ENCODE results near the gene KRTAP4-12.
"Not testable (repeated sequence)": the region's sequence is repeated elsewhere in the genome, so short reads cannot be mapped to it uniquely, and the experiment has no call there.

KRTAP4-12 gene

GRCh38 chr17:41126412-41126811, 2.4 kb upstream of the KRTAP4-12 start:
- no peak for DNase-seq (ENCODE audit: low read depth, low spot score)

- no peak for DNase-seq (ENCODE audit: low read depth, low spot score)
These were observed 1.1 kb upstream of the KRTAP4-12 start for GRCh38 chr17:41125064-41125463.

- DNase-seq (ENCODE audit: low read depth, low spot score), result not testable (repeated sequence)
These were observed 541 bp downstream of the KRTAP4-12 start for GRCh38 chr17:41123292-41123990.

GRCh38 chr17:41121742-41122141, 2.2 kb downstream of the KRTAP4-12 start:
- no peak for DNase-seq (ENCODE audit: low read depth, low spot score)

- DNase-seq (ENCODE audit: low read depth, low spot score), result not testable (repeated sequence)
These were observed 4.0 kb downstream of the KRTAP4-12 start for GRCh38 chr17:41119696-41120690.

- DNase-seq (ENCODE audit: low read depth, low spot score), result no peak
These were observed 5.3 kb downstream of the KRTAP4-12 start for GRCh38 chr17:41118721-41119120.

- DNase-seq (ENCODE audit: low read depth, low spot score), result not testable (repeated sequence)
These were observed 6.1 kb downstream of the KRTAP4-12 start, which contains the start of gene KRTAP4-11 for GRCh38 chr17:41117846-41118386. KRTAP4-11 (minus strand) TSS chr17:41118373; CDS start chr17:41118315, 58 bp downstream.

- DNase-seq (ENCODE audit: low read depth, low spot score), result no peak
These were observed 7.7 kb downstream of the KRTAP4-12 start for GRCh38 chr17:41116297-41116696.

- DNase-seq (ENCODE audit: low read depth, low spot score), result no peak
These were observed 12.7 kb downstream of the KRTAP4-12 start for GRCh38 chr17:41111151-41111885.

GRCh38 chr17:41108728-41109386, 15.1 kb downstream of the KRTAP4-12 start:
- DNase-seq (ENCODE audit: low read depth, low spot score), result not testable (repeated sequence)

GRCh38 chr17:41107941-41108450, 16.0 kb downstream of the KRTAP4-12 start:
- no peak for DNase-seq (ENCODE audit: low read depth, low spot score)

- DNase-seq (ENCODE audit: low read depth, low spot score), result not testable (repeated sequence)
These were observed 18.6 kb downstream of the KRTAP4-12 start, which contains the start of gene KRTAP4-9 for GRCh38 chr17:41105347-41105746. KRTAP4-9 (plus strand) TSS chr17:41105389; CDS start chr17:41105389, 0 bp downstream.

GRCh38 chr17:41104386-41105038, 19.5 kb downstream of the KRTAP4-12 start:
- DNase-seq (ENCODE audit: low read depth, low spot score), result not testable (repeated sequence)

GRCh38 chr17:41103896-41104295, 20.1 kb downstream of the KRTAP4-12 start:
- no peak for DNase-seq (ENCODE audit: low read depth, low spot score)

- no peak for DNase-seq (ENCODE audit: low read depth, low spot score)
These were observed 22.3 kb downstream of the KRTAP4-12 start, which contains the start of gene KRTAP4-16 for GRCh38 chr17:41101586-41102259. KRTAP4-16 (minus strand) TSS chr17:41102209; CDS start chr17:41102209, 0 bp downstream.

GRCh38 chr17:41099682-41100480, 24.1 kb downstream of the KRTAP4-12 start:
- not testable (repeated sequence) for DNase-seq (ENCODE audit: low read depth, low spot score)

- no peak for DNase-seq (ENCODE audit: low read depth, low spot score)
These were observed 25.5 kb downstream of the KRTAP4-12 start for GRCh38 chr17:41098481-41098880.

- DNase-seq (ENCODE audit: low read depth, low spot score), result no peak
These were observed 25.9 kb downstream of the KRTAP4-12 start, which contains the start of gene KRTAP4-8 for GRCh38 chr17:41098042-41098441. KRTAP4-8 (minus strand) TSS chr17:41098142; CDS start chr17:41098084, 58 bp downstream.

Measured in activated naive CD8-positive, alpha-beta T cell treated with anti-CD3 and anti-CD28 coated beads, Interleukin-2, amount 50 U/mL, for 16 hours (primary cell).